ENCODE measurements around the gene TSSK6. TPM values are rescaled to one million over a fixed set of nuclear protein-coding genes. Genes with fewer than 3 reads are reported as not detected.

The TSSK6 gene
- total RNA-seq, 4 donors from 2014 or later: 0.57 to 1.7 (median 0.89) TPM

DNA sequence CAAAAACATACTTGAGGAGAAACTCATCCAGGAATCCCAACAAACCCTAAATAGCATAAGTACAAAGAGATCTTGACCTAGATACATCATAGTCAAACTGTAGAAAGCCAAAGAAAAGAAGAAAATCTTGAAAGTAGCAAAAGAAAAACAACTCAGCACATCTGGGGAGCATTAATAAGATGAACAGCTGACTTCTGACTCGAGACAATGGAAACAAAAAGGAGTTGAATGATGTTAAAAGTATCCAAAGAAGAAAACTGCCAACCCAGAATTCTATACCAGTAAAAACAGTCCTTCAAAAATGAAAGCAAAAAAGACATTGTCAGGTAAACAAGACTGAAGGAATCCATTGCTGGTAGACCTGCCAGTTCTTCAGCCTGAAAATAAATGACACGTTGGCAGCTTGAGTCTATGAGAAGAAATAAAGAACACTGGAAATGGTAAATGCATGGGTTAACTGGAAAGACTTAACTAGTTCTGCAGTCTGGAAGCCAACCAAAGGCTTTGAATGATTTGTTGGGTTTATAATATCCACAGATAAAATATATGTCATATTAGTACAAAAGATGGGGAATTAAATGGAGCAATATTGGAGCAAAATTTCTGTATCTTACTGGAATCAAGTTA, 46.8 kb downstream of the TSSK6 start:
- TF ChIP-seq POLR2A (IDR thresholded peaks at IDR 0.05): no peak
- TF ChIP-seq, protein P1, sequence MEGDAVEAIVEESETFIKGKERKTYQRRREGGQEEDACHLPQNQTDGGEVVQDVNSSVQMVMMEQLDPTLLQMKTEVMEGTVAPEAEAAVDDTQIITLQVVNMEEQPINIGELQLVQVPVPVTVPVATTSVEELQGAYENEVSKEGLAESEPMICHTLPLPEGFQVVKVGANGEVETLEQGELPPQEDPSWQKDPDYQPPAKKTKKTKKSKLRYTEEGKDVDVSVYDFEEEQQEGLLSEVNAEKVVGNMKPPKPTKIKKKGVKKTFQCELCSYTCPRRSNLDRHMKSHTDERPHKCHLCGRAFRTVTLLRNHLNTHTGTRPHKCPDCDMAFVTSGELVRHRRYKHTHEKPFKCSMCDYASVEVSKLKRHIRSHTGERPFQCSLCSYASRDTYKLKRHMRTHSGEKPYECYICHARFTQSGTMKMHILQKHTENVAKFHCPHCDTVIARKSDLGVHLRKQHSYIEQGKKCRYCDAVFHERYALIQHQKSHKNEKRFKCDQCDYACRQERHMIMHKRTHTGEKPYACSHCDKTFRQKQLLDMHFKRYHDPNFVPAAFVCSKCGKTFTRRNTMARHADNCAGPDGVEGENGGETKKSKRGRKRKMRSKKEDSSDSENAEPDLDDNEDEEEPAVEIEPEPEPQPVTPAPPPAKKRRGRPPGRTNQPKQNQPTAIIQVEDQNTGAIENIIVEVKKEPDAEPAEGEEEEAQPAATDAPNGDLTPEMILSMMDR (IDR thresholded peaks at IDR 0.05): no peak
- intact Hi-C loops (cut with DNase I): loop anchor here (10.0 kb wide), 1 partner anchor 54 kb away; no protein-coding TSS in a partner anchor
- peaks cover 0 to 59% (median 13%) of the 10 kb centered on the region in 3 donors for H3K36me3 ChIP-seq
- WGBS, 2 donors: 79 to 86% methylated on average over 2 of the region's 2 CpGs
- no peak for DNase-seq
- H3K4me3 ChIP-seq: no peak overlapping the region
- H3K27ac ChIP-seq: no peak overlapping the region
- peaks cover 0 to 23% (median 18%) of the 10 kb centered on the region in 3 donors for H3K9me3 ChIP-seq
- peaks cover 15 to 30% (median 20%) of the 10 kb centered on the region in 3 donors for H3K4me1 ChIP-seq
- H3K27me3 ChIP-seq: no peaks in the 10 kb centered on the region

DNA sequence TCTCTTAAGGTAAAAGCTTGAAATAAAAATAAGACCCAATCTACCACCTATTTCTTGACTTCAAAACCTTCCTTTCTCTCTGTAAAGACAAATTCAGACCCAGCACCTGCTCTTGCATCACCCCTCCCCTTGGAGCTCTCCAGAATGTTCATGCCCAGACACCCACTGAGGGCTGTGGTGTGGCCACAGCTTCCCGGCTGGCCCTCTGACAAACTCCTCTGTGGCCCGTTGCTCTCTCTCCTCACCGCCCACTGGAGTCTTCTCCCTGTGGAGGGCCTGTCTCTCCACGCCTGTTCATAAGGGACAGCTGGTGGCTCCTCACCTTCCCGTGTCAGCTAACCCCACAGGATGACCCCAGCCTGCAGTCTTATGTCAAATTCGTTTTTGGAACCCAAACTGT, 49.1 kb downstream of the TSSK6 start:
- 87 to 90% methylated on average over 5 to 6 of the region's 6 CpGs for WGBS, 2 donors
- peaks cover 0 to 23% (median 18%) of the 10 kb centered on the region in 3 donors for H3K9me3 ChIP-seq
- DNase-seq: no peak
- H3K4me3 ChIP-seq: no peak overlapping the region
- intact Hi-C loops (cut with DNase I): loop anchor here (10.0 kb wide), 1 partner anchor 51 kb away; no protein-coding TSS in a partner anchor
- H3K4me1 ChIP-seq: peaks cover 38 to 41% (median 38%) of the 10 kb centered on the region in 3 donors
- H3K27me3 ChIP-seq: no peaks in the 10 kb centered on the region
- TF ChIP-seq, protein P1 (IDR thresholded peaks at IDR 0.05): no peak
- no peak for TF ChIP-seq POLR2A (IDR thresholded peaks at IDR 0.05)
- H3K36me3 ChIP-seq: peaks cover 0 to 48% (median 13%) of the 10 kb centered on the region in 3 donors
- H3K27ac ChIP-seq: no peak overlapping the region

DNA sequence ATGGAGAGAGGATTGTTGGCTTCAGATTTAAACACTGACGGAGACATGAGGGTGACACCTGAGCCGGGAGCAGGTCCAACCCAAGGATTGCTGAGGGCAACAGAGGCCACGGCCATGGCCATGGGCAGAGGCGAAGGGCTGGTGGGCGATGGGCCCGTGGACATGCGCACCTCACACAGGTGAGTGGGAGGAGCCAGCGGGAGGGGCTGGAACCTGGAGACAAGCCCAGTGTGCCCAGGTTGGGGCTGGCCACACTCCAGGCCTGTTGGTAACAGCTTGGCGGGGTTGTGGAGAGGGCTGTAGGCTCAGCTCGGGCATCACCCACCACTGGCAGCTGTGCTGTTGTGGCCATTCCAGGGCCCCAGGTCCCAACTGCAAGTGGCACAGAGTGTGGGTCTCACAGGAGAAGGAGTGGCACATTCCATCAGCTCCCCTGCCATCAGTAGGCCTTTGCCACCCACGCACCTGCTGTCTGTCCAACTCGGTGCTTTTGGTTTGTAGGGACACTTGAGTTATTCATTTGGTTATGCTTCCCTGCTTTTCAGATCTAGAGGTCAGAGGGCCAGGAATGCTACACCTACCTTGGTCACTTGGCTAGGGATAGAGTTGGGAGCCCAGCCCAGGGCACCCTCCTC, 49.8 kb downstream of the TSSK6 start:
- Histone ChIP-seq H3K27ac (no peak overlapping the region), H3K4me1 (peaks cover 42 to 48% (median 43%) of the 10 kb centered on the region in 3 donors), H3K36me3 (peaks cover 0 to 48% (median 13%) of the 10 kb centered on the region in 3 donors), H3K4me3 (no peak overlapping the region), H3K27me3 (no peaks in the 10 kb centered on the region), H3K9me3 (peaks cover 0 to 23% (median 18%) of the 10 kb centered on the region in 3 donors)
- DNase-seq: no peak
- 87% methylated on average over 9 of the region's 12 CpGs for WGBS, 2 donors
- TF ChIP-seq, protein P1 (IDR thresholded peaks at IDR 0.05): no peak
- no peak for TF ChIP-seq POLR2A (IDR thresholded peaks at IDR 0.05)
- intact Hi-C loops (cut with DNase I): loop anchor here (10.0 kb wide), 1 partner anchor 51 kb away; no protein-coding TSS in a partner anchor

DNA sequence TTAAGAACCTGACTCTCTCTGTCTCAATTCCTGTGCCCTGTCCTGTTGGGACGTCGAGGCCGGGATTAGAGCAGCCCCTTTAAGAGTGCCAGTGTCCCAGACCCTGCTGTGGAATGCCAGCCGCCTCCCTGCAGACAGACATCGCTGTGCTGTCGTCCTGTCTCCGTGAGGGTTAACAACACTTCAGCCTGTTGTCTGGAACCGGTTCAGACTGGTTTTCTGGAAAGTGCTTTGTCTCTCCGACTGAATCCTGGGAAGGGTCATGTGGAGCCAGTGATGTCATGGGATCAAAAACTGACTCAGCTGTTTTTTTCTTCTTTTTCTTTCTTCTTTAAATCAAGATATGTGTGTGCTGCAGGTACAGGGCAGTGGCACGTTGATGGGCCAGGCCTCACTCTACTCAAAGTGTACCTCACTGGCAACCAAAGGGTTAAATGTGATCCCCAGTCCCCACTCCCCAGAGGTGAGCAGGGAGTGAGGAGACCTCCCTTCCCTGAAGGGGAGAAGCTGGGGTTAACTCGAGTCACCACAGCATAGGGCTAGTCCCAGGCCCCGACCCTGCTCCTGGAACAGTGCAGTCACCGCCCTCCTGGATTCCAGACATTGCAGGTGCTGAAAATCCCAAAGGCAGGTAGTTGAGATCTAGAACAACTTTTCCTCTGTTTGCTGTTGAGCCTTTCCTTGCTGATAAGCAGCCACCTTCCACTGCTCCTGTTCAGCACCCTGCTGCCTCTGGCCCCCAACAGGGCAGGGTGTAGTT, 50.8 kb downstream of the TSSK6 start:
- WGBS, 2 donors: 32 to 45% methylated on average over 9 to 12 of the region's 13 CpGs
- intact Hi-C loops (cut with DNase I): loop anchor here (10.0 kb wide), 1 partner anchor 50 kb away; no protein-coding TSS in a partner anchor
- H3K27ac ChIP-seq: peak overlapping the region; percentile 75 to 87 (median 81)
- peaks cover 0 to 23% (median 18%) of the 10 kb centered on the region in 3 donors for H3K9me3 ChIP-seq
- peaks cover 0 to 47% (median 13%) of the 10 kb centered on the region in 3 donors for H3K36me3 ChIP-seq
- H3K4me1 ChIP-seq: peaks cover 52 to 58% (median 53%) of the 10 kb centered on the region in 3 donors
- no peak for DNase-seq
- H3K27me3 ChIP-seq: no peaks in the 10 kb centered on the region
- peak overlapping the region in 1 of 4 donors; percentile 18 for H3K4me3 ChIP-seq
- TF ChIP-seq, protein P1 (IDR thresholded peaks at IDR 0.05): no peak
- no peak for TF ChIP-seq POLR2A (IDR thresholded peaks at IDR 0.05)

Other genes with a start within 250 kb of the TSSK6 start
- under 1 TPM in 1 of 4 donors, not detected in 3; 0.57 TPM for gene TM6SF2, start 242.2 kb downstream of the TSSK6 start, total RNA-seq
- 10 to 100 TPM; 31.0 to 47.4 (median 32.3) TPM for gene SUGP1, start 195.0 kb downstream of the TSSK6 start, total RNA-seq
- gene MAU2, start 194.7 kb downstream of the TSSK6 start, total RNA-seq: 10 to 100 TPM; 35.4 to 53.2 (median 39.1) TPM
- 10 to 100 TPM; 39.7 to 81.4 (median 41.6) TPM for gene GATAD2A, start 109.9 kb downstream of the TSSK6 start, total RNA-seq
- 10 to 100 TPM; 44.6 to 88.7 (median 56.0) TPM for gene NDUFA13, start 677 bp upstream of the TSSK6 start, total RNA-seq
- gene YJEFN3, start 13.4 kb upstream of the TSSK6 start, total RNA-seq: under 1 TPM; 0.08 to 0.57 (median 0.15) TPM
- gene CILP2, start 22.7 kb upstream of the TSSK6 start, total RNA-seq: under 1 TPM in 1 of 4 donors, not detected in 3; under 0.01 TPM
- gene PBX4, start 103.1 kb upstream of the TSSK6 start, total RNA-seq: 1 to 10 TPM in 3 of 4 donors, under 1 TPM in 1; 0.61 to 1.9 (median 1.7) TPM
- 10 to 100 TPM in 2 of 4 donors, 1 to 10 TPM in 2; 7.6 to 13.1 (median 9.5) TPM for gene LPAR2, start 112.7 kb upstream of the TSSK6 start, total RNA-seq
- 10 to 100 TPM in 2 of 4 donors, 1 to 10 TPM in 2; 7.0 to 22.8 (median 10.0) TPM for gene GMIP, start 128.1 kb upstream of the TSSK6 start, total RNA-seq
- 100 to 1,000 TPM in 3 of 4 donors, 10 to 100 TPM in 1; 79.7 to 257 (median 153) TPM for gene ATP13A1, start 148.1 kb upstream of the TSSK6 start, total RNA-seq
- 1 to 10 TPM; 5.5 to 8.2 (median 6.5) TPM for gene ZNF101, start 153.3 kb upstream of the TSSK6 start, total RNA-seq
- 1 to 10 TPM; 1.9 to 6.3 (median 2.1) TPM for gene ZNF14, start 217.6 kb upstream of the TSSK6 start, total RNA-seq